COLO668 (cell line): Measurements from ENCODE around the gene RHOBTB3.
A peak's percentile ranks its signal among the peaks of the same experiment; 100 is the strongest.

Experiments used
- DNase-seq: peaks from one replicate; lab custom pipeline; 2025; ENCODE audit not compliant: unreplicated experiment; lab: John Stamatoyannopoulos, UW

The RHOBTB3 gene

DNA sequence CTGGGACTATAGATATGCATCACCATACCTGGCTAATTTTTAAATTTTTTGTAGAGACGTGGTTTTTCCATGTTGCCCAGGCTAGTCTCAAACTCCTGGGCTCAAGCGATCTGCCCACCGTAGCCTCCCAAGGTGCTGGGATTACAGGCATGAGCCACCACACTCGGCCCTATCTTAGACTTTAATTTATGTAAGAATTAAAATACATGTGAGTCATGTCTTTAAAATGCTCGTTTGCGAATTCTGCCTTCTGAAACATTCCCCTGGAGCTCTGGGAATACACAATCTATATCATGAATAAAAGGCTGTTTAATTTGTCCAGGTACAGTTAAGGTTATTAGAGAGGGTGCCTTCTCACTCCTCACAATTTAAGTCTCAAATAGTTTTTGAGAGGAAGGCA is 32.8 kb downstream of the RHOBTB3 start:
- DNase-seq: no peak

DNA sequence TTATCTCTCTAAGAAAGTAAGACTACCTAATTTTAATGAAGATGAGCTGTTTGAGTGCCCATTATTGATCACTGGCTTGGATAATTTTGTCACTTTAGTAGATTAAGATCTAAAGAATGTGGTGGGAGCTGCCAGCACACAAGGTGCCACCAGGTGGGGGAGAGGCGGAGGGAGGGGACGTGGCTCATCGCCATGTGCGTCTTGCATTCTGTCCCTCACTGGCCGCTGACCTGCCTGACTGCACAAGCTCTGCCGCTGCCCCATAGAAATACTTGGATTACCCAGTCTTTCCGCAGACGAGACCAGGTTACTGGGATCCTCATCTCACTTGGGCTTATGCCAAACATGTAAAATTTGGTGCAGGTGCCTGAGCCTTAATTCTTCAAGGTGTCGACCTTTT is 37.6 kb downstream of the RHOBTB3 start:
- no peak for DNase-seq

DNA sequence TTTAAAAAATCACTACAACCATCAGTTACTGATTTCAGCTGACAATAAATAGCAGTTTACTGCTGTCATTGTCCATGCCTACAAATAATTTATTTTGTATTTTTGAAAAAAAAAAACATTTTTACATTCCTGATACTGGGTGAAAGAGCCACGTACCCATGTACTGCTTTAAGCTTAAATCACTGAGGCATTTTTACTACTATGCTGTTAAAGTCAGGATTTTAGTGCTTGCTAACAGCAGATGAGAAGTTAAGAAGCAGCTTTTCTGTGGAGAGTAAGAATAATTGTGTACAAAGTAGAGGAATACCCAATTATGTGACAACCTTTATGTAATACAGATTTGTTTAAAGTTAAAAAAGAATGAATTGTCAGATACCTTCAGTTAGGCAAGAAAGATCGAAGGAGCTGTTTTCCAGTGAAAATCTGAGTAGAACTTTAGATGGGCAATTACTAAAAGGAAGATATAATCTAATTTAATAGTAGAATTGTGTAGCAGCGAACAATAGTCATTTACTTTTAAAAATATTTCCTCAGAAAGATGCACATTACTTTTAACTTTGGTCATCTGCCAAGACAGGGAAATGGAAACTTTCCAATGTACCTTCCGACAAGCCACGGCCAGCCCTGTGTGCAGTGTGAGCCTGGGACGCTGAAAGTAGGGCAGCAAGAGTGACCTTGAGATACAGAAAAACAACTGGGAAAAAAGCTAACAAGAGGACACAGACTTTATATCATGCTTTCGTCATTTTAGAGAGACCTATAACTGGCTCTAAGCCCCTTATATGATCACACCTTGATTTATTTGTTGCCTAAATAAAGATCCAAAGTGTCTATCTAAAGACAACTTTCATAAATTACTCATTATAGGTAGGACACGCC is 39.9 kb downstream of the RHOBTB3 start:
- DNase-seq: no peak

DNA sequence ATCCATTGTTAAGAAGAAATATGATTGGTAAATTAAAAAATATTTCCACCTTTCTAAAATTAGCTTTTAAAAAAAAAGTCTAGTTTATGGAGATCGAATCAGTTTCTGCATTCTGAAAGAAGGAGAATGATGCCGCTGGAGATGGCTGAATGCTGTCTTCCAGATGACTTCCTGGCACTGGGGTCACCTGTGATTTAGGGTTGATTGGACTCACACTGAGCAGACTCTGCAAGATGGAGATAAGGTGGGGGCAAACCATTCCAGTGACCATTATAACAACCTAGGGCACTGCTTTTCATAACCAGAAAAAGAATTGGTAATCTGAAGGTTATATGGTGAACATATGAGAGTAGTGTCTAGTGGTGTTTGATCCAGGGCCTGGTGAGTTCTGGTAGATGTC is 40.8 kb downstream of the RHOBTB3 start:
- DNase-seq: no peak

DNA sequence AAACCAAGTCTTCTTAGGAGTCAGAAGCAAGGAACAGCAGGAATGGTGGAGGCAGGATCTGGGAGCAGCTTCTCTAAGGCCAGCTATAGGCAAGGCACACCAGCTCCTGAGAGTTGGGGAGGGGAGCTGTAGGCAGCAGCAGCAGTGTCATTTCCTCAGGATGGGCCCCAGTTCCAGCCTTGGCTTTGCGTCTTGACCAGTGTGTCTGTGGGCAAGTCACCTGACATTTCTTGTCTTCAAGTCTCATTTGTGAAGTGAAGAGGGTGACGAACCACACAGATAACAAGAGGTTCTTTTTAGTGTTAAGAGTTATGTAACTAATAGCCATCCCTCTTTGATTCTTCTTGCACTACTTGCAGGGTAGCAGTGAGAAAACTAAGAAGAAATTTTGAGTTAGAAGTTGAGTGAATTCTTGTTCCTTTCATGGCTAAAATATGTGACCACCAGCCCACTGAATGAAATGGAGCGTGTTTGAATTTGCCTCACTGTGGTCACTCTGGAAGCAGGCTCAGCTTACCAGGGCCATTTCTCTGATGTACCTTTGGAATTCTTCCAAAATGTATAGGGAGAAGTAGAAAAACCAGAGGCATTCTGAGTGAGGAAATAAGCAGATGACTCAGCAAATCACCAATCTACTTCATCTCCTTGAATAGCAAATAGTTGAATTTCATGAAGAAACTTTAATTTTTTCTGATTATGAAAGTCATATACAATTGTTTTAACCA is 42.4 kb downstream of the RHOBTB3 start:
- DNase-seq: no peak

DNA sequence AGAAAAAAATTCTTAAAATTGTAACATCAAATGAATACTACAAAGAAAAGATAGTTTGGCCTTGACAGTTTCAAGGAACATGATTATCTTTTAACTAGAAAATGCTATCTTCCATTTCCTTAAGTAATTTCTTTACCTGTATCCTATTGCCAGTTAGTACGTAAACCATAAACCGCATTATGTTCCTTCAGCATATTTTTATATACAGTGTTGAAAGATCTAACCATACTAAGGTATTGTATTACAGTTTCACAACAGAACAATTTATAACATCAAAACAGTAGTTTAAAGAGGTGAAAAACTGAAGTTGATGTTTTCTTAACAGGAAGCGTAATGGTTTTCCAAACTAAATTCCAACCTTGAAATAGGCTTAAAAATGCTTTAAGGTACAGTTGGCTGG is 46.3 kb downstream of the RHOBTB3 start:
- no peak for DNase-seq

DNA sequence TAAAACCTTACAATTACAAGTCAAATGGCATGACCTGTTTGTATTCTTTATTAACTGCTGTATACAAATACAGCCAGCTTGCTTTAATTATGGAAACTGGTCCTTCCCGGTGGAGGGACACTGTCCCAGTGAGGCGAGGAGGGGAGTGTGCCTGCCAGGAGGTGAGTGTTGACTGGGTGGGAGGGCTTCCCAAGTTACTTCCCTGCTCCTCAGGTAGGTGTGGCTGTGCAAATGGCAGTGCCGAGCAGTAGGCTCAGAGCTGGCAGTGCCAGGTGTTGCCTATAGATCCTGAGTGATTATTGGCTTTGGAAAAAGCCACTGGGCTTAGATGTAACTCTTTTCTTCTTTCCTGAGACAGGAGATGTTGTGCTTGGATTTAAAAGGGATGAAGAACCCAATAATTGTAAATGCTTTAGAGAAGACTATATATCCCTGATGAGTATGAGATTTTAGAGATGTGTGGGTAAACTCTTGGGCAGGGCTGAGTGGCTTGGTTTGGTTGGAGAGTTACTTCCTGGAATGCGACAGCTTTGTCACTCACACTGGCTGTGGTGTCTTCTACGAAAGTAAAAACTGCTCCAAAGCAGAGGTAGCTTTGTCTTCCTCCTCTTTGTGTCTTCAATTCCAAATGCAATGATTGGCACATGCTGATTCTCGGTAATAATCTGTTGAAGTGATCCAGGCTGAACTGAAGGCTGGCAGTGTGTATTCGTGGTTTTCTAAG is 47.7 kb downstream of the RHOBTB3 start:
- no peak for DNase-seq

DNA sequence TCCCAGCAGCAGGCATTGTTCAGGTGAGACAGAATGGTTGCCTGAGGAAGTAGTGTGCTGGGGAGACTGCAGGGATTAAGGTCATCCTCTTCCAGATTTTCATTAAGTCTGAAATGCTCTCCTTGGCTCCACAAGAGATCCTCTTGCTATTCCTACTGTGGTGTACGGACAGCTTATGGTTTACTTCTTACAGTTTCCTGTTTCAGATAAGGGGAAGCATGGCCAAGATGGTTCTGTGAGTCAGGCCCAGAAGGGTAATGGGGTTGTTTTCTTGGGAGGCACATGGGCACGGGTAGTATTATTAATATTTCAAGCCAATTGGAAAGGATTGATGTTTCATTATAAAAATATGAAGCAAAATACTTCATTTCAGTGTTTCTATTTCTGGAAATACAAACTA is 48.5 kb downstream of the RHOBTB3 start:
- DNase-seq: no peak

DNA sequence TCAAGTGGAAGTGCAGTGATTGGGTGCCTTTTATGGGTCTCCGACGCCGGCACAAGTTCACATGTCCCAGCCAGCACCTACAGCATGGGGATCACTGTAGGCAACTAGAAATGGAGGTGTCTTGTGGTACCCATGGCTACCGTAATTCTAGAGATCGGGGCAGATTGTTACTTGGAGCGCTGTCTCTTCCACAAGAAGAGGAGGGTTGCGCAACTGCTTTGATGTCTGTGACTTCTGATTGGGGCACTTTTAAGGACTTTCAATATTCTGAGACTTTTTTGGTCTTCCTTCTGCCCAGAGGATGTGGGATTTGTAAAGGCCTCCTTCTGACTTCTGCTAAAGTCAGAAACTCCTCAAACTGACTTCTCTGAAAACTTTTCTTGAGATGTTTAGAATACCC is 49.5 kb downstream of the RHOBTB3 start:
- DNase-seq: no peak

DNA sequence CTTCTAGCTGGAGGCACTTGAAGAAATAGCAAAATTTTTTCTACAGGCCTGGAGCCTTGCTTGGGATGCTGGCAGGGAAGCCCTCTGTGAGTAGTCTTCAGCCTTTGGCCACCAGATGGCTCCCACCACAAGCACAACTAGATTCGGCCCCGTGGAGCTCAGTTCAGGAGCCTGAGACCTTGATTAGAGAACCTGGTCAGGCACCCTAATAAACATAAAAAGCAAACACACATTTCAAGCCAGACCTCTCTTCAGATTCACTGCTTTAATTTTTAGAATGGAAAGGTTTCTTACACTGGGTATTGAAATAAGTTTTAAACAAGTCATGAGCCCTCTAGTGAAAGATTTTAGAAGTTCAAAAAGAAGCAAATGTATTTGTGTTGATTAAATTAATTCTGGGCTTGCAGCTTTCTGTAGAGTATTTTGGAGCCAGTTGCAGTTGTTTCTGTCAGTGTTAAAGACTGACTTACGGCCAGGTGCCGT is 50.0 kb downstream of the RHOBTB3 start:
- DNase-seq: peak; percentile 38

DNA sequence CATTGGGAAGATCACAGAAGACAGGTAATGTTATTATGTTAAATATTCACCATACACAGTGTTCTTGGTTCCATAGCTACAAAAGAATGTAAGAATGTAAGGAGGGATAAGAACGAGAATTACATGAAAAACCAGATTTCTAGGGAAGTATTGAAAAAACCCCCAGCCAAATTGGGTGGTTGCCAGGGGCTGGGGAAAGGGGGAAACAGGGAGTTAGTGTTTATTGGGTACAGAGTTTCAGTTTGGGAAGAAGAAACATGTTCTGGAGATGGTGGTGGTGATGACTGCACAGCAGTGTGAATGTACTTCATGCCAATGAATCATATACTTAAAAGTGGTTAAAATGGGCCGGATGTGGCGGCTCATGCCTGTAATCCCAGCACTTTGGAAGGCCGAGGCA is 51.0 kb downstream of the RHOBTB3 start:
- no peak for DNase-seq

DNA sequence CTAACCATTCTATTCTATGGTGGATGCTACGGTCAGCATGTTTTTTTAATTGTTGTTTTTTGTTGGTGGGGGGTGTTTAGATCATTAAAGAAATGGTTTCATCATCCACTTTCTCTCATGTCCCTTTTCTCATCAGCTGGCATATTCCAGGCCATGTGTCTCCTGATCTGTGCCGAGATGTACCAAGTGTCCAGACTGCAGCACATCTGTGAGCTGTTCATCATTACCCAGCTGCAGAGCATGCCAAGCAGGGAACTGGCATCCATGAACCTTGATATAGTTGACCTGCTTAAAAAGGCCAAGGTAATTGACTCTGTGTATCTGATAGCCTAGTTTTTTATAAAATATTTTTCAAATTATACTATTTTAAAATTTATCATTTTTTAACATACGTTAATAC is 52.5 kb downstream of the RHOBTB3 start:
- DNase-seq: no peak

DNA sequence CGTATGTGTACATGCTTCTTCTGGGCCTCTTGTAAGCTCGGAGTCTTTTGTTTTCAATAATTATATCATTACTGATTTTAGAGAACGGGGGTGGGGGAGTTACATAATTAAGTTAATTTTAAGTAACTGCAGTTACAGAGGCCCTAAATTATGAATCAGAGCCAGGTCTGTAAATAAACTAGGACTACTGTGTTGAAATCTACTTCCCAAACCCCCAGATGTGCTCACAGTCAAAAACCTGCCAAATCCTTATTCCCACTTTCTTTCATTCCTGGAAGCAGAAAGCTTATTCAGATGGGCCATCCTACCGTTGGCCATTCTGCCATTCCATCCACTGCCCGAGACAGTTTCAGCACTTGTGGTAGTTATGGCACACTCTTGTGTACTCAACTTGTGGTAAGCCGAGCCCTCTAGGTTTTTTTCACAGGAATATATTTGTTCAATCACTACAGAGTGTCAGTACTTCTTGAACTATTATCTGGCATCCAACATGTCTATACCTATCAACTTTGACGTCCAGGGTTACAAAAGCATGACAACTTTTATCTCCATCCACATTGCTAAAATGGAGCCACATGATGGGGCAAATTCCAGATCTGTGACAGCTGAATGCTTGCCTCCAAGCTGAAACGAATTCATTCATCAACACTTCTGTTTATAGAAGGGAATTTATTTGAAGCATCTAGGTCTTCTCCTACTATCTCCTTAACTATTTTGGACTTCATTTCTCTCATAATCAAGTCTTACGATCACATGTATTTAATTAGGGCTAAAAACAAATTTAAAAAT is 53.6 kb downstream of the RHOBTB3 start:
- DNase-seq: no peak

DNA sequence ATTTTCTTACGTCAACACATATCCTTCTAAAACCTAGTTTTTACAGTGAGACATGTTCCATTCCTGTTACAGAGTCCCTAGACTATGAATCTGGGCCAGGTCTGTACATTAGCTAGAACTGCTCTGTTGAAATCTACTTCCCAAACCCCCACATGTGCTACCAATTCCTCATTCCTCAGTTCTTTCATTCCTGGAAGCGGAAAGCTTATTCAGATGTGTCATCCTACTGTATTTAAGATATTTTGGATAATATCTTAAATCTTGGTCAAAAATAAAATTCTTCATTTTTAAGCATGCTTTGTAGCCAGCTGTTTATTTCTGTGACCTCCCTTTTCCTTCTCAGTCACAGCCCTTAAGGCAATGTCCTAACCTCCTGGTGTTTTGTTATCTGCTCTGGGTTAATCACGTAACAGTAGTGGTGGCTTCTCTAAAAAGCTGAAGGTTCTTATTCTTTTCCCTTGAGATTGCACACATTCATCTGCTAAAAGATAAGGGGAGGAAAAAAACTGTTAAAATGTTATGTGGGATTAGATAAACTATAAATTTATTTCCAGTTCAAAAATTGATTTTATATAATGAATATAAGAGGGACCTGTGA is 55.8 kb downstream of the RHOBTB3 start:
- DNase-seq: no peak

DNA sequence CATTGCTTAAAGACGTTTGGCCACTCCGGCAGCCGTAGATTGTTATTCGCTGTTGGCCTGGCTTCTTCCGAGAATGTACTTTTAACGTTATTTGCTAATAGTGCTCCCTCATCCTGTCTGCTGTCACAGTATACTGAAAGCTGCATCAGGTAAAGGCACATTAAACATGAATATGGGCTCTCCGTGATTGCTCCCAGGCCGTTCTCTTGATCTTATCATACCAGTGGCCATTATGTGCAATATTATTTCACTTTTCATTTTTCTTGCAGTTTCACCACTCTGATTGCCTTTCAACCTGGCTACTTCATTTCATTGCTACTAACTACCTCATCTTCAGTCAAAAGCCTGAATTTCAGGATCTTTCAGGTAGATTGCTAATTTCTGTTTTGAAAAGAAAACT is 57.4 kb downstream of the RHOBTB3 start:
- DNase-seq: no peak

DNA sequence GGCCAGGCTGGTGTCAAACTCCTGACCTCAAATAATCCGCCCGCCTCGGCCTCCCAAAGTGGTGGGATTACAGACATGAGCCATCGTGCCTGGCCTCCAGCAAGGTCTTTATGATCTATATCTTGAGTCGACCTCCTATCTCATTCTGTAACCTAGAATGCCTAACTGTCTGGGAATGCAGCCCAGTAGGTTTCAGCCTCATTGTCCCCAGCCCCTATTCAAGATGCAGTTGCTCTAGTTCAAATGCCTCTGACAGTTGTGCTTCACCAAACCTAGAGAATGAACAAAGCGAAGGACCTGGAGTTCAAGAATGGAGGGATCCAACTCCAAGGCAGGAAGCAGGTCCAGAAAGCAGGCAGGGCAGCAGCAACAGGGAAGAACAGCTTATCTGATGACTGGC is 60.6 kb downstream of the RHOBTB3 start:
- no peak for DNase-seq

DNA sequence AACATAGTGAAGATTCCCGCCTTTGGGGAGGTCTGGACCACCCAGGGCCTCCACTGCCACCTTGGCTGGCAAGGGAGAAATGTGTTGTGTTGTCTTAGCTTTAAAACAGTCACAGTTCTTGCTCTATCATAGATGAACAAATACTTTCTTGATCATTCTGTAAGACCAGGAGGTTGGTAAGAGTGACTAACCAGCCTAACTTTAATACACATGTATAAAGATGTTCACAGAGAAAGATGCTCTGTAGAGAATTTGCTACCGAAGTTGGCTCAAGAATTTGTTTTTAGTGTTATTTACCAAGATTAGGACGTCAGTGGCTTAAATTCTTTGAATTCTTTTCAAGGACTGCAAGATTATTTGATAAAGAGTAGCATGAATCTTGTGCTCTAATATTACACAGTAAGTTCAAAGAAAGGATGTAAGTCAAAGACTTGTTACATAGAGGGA is 63.0 kb downstream of the RHOBTB3 start:
- no peak for DNase-seq

DNA sequence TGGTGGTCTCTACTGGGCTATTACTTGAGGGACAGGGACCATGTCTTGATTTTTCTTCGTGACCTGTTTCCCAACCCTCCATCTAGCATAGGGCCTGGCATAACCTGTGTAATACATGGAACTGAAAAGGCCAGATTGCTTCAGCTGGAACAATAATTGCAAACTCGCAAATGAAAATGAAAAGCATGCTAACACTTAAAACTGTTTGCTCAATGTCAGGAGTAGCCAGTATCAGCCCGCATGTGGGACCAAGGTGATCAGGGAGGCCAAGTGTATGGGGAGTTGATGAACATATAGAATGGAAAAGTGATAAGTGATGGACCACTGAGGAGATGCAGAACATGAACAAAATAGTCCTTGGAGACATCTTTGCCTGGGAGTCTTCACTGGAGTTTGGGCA is 66.2 kb downstream of the RHOBTB3 start:
- no peak for DNase-seq

DNA sequence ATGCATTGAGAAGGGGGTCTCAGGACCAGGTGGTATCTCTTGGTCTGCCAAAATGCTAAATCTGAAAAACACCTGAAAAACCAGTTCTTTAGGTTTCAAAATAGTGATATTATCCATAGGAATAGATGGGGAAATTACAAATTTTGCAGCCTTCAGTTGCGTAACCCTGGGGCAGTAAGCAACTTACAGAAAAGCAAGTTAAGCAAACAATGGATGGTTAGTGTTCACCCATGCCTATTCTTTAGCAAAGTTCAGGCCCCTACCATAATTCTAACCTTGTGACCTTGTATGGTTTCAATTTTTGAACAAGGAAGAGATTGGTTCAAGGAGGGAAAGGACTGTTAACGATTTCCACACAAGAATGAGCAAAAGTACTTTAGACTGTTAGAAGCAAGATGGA is 66.9 kb downstream of the RHOBTB3 start:
- DNase-seq: no peak

DNA sequence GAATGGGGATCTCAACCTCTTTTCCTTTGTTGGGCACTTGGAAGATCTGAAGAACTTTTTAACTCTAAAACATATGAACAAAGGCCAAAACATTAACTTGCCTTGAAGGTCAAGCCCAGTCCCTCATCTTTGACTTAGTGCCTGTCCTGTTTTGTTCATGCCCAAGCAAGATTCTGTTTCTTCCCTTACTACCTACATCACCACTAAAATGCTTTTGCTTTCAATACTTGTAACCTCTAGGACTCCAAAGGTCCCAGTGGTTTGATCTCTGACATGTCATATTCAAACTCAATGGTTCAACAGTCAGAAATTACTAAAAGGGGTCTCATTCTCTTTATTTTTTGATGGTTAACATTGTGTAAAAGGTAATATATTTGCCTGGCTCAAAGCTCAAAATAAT is 67.4 kb downstream of the RHOBTB3 start:
- DNase-seq: no peak
